Breast epithelium (tissue), 4 donors: Measurements from ENCODE around the gene SSRP1. TPM values are rescaled to one million over a fixed set of nuclear protein-coding genes. Genes with fewer than 3 reads are reported as not detected.

Experiments used
- DNase-seq, 2 donors: peaks; one replicate each; pipeline ENCODE4 v3.0.0-alpha.2; 2019; ENCODE audit warnings: low spot score in 2 of 2
- H3K27ac ChIP-seq, 2 donors: fragments of 200-600 bp; sonication (generic) in 1 of 2; one replicate each; pipeline ENCODE4 v1.5.1; 2016 to 2019; ENCODE audit warnings: mild to moderate bottlenecking in 1 of 2
- H3K27me3 ChIP-seq, 2 donors: fragments of 200-600 bp; sonication (generic) in 1 of 2; one replicate each; pipeline versions ENCODE4 v1.5.1 to v1.6.0; 2017 to 2019; ENCODE audit warnings: control low read depth in 1 of 2, mild to moderate bottlenecking in 1 of 2
- H3K36me3 ChIP-seq: fragments of 200-600 bp; one replicate; pipeline ENCODE4 v1.5.1; 2019
- H3K4me1 ChIP-seq, 2 donors: fragments of 200-600 bp; sonication (generic); one replicate each; pipeline ENCODE4 v1.5.1; 2016 to 2019; ENCODE audit warnings: control low read depth in 1 of 2
- H3K4me3 ChIP-seq, 3 donors: fragments of 200-600 bp; sonication (generic); 1 replicate in 2 of 3; 2 replicates in 1 of 3; pipeline ENCODE4 v1.5.1; 2016 to 2019; ENCODE audit warnings: mild to moderate bottlenecking in 3 of 3, moderate library complexity in 2 of 3
- H3K9me3 ChIP-seq, 2 donors: fragments of 200-600 bp; sonication (generic) in 1 of 2; one replicate each; pipeline ENCODE4 v1.5.1; 2016 to 2019; ENCODE audit warnings: control low read depth in 1 of 2
- POLR2A ChIP-seq: fragments of 450-650 bp; IDR thresholded peaks from one replicate; pipeline ENCODE4 v1.6.1; 2016; ENCODE audit warnings: antibody characterized with exemption, mild to moderate bottlenecking, moderate library complexity
- POLR2AphosphoS5 ChIP-seq, 3 donors: sonication (generic); formaldehyde crosslinking; IDR thresholded peaks; one replicate each; pipeline ENCODE4 v1.6.1; 2017; ENCODE audit warnings: antibody characterized with exemption in 3 of 3
- intact Hi-C: fragments of 100-400 bp; cut with DNase I; formaldehyde crosslinking; loops from one replicate; pipeline ENCODE4 v1.15.1; 2023; ENCODE audit warnings: low total_unique reads
- total RNA-seq, 3 donors: library from RNA; depleted of rRNA; stranded (reverse); fragments of >200 nt; gene quantifications; one replicate each; pipeline ENCODE4 v1.1.0, GENCODE V29; 2016
- TF ChIP-seq, protein P1 (sequence below), 3 donors: fragments of 450-650 bp; IDR thresholded peaks; one replicate each; pipeline ENCODE4 v1.5.1; 2016 to 2017; ENCODE audit warnings: antibody characterized with exemption in 3 of 3, mild to moderate bottlenecking in 3 of 3, moderate library complexity in 3 of 3

SSRP1 gene
- total RNA-seq, 3 donors from 2014 or later = 60.0 to 83.9 (median 76.5) TPM

DNA sequence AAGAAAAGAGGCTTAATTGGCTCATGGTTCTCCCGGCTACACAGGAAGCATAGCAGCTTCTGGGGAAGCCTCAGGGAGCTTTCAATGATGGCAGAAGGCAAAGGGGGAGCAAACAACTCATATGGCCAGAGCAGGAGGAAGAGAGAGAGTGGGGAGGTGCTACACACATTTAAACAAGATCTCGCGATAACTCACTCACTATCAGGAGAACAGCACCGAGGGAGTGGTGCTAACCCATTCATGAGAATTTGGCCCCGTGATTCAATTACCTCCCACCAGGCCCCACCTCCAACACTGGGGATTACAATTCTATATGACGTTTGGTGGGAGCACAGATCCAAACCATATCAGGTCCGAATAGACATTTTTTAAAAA is 57.0 kb downstream of the SSRP1 start:
- H3K27me3 ChIP-seq = no peaks in the 10 kb centered on the region
- intact Hi-C loops = no loop called here
- TF ChIP-seq, protein P1, sequence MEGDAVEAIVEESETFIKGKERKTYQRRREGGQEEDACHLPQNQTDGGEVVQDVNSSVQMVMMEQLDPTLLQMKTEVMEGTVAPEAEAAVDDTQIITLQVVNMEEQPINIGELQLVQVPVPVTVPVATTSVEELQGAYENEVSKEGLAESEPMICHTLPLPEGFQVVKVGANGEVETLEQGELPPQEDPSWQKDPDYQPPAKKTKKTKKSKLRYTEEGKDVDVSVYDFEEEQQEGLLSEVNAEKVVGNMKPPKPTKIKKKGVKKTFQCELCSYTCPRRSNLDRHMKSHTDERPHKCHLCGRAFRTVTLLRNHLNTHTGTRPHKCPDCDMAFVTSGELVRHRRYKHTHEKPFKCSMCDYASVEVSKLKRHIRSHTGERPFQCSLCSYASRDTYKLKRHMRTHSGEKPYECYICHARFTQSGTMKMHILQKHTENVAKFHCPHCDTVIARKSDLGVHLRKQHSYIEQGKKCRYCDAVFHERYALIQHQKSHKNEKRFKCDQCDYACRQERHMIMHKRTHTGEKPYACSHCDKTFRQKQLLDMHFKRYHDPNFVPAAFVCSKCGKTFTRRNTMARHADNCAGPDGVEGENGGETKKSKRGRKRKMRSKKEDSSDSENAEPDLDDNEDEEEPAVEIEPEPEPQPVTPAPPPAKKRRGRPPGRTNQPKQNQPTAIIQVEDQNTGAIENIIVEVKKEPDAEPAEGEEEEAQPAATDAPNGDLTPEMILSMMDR (IDR thresholded peaks at IDR 0.05) = no peak
- TF ChIP-seq POLR2AphosphoS5 (IDR thresholded peaks at IDR 0.05) (no peak), POLR2A (no peak)
- no peak overlapping the region for H3K4me3 ChIP-seq
- DNase-seq = no peak
- H3K36me3 ChIP-seq = no peaks in the 10 kb centered on the region
- no peak overlapping the region for H3K27ac ChIP-seq
- H3K4me1 ChIP-seq = peaks cover 5 to 13% of the 10 kb centered on the region in 2 donors
- H3K9me3 ChIP-seq = peaks cover 1 to 3% of the 10 kb centered on the region in 2 donors

DNA sequence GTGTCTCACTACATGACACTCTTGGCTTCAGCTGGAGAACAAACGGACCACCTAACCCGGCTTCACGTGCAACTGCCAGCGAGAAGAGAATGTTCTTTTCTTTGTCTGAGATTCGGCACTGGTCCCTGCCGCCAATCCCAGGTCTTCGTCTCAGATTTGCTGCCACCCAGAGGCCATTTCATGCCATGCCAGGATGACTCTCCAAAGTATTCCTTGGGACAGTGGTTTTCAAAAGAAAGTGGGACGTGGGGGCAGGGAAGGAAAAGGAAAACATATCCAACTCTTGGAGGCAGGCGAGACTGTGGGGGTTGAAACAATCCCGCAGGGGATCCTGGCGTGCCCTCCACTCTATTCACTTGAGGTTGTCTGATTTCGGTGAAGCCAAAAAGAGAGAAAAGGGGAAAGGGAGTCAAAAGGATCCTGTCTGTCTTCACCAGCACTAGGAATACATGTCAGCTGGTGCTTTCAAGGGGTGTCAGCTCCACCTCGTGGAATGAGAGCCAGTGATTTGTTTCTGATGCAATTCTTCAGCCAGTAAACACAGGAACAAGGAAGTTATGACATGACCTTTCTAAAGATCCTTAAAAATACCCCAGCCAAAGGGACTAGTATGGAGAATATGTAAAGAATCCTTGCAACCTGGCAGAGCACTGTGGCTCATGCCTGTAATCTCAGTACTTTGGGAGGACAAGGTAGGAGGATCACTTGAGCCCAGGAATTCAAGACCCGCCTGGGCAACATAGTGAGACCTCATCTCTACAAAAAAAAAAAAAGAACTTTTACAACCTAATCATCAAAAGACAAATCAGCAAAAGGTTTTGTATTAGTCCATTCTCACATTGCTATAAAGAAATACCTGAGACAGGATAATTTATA is 57.6 kb downstream of the SSRP1 start:
- Histone ChIP-seq H3K36me3 (no peaks in the 10 kb centered on the region), H3K4me3 (peak overlapping the region in 2 of 3 donors; percentile 6 to 58), H3K9me3 (peaks cover 8 to 9% of the 10 kb centered on the region in 2 donors), H3K4me1 (peaks cover 5 to 13% of the 10 kb centered on the region in 2 donors), H3K27me3 (no peaks in the 10 kb centered on the region), H3K27ac (peak overlapping the region; percentile 62 to 82)
- DNase-seq = peak; percentile 65 to 87
- intact Hi-C loops = no loop called here
- no peak for TF ChIP-seq POLR2A
- TF ChIP-seq, protein P1 (IDR thresholded peaks at IDR 0.05) = peak; percentile 67 to 87 (median 75)
- peak; percentile 12 to 53 (median 31) for TF ChIP-seq POLR2AphosphoS5 (IDR thresholded peaks at IDR 0.05)

DNA sequence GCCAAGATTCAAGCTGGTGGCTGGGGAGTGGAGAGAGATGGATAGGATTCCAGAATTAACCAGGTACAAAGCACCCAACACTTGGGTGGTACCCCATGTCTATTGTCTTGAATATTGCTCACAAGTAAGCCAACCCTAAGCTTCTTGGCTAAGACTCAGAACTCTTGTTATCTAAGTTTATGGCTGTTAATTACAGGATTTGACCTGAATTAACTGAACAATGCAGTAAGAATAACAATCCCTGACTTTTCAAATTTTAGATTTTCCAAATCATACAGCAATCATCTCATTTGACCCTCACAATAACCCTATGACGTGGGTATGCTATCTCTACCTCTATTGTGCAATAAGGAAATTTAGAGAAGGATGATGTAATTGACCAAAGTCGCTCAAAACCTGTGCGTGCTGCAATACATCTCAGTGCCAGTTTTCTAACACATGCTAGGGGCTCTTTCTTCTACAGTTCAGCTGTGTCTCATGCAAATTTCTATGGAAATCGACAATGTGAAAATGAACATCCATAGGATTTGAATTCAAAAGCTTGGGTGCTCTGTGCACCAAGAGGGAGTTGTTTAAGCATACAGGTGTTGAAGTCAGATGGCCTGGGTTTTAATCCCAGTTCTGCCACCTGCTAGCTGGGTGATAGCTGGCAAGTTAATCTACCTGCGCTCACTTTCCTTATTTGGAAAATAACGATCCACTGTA is 58.6 kb downstream of the SSRP1 start:
- TF ChIP-seq, protein P1 (IDR thresholded peaks at IDR 0.05) = no peak
- TF ChIP-seq POLR2A (no peak), POLR2AphosphoS5 (IDR thresholded peaks at IDR 0.05) (no peak)
- DNase-seq = no peak
- H3K4me3 ChIP-seq = peak overlapping the region in 1 of 3 donors; percentile 58
- H3K4me1 ChIP-seq = peaks cover 5 to 13% of the 10 kb centered on the region in 2 donors
- intact Hi-C loops = no loop called here
- H3K27me3 ChIP-seq = no peaks in the 10 kb centered on the region
- H3K36me3 ChIP-seq = no peaks in the 10 kb centered on the region
- H3K27ac ChIP-seq = peak overlapping the region; percentile 62 to 82
- peaks cover 10 to 11% of the 10 kb centered on the region in 2 donors for H3K9me3 ChIP-seq

DNA sequence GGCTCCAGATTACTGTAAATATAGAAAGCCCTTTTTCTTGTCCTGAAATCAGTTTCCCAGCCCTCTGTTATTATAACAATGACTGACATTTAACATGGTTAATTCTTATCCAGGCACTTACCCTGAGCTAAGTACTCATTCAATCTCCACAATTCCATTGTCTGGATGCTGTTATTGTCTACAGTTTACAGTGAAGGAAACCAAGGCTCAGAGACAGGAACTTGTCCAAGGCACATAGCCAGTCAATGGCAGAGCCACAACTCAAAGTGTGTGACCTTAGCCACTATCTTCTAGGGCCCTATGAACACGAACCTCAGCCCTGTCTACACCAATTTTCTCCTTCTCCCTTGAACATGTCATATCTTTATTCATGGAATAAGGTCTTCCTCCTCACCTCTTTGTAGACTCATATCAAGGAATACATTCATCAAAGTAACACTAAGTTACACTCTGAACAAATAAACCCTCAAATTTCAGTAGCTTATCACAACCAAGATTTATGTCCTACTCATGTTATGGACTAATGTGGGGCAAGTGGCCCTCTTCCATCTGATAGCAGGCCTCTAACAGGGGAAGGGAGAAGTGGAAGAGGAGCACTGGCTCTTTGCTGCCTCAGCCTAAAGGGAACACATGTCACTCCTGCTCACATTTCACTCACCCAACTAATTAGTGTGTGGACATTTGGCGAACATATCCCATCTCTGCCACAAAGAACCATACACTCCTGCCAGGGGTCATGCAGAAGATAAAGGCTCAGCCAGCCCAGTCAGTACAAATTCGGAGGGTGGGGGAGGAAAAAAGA is 59.3 kb downstream of the SSRP1 start:
- no peak overlapping the region for H3K4me3 ChIP-seq
- TF ChIP-seq POLR2AphosphoS5 (IDR thresholded peaks at IDR 0.05) = no peak
- TF ChIP-seq, protein P1 (IDR thresholded peaks at IDR 0.05) = no peak
- no peak for TF ChIP-seq POLR2A
- intact Hi-C loops = no loop called here
- no peak for DNase-seq
- peaks cover 10 to 11% of the 10 kb centered on the region in 2 donors for H3K9me3 ChIP-seq
- peaks cover 5 to 13% of the 10 kb centered on the region in 2 donors for H3K4me1 ChIP-seq
- H3K27ac ChIP-seq = peak overlapping the region; percentile 34 to 64
- no peaks in the 10 kb centered on the region for H3K27me3 ChIP-seq
- H3K36me3 ChIP-seq = no peaks in the 10 kb centered on the region

Other genes starting within 250 kb of the SSRP1 start
- not detected for gene LRRC55, start 153.9 kb downstream of the SSRP1 start, total RNA-seq
- 1 to 10 TPM in 1 of 3 donors, under 1 TPM in 2; 0.44 to 3.3 (median 0.80) TPM for gene APLNR, start 98.6 kb downstream of the SSRP1 start, total RNA-seq
- 100 to 1,000 TPM in 1 of 3 donors, 10 to 100 TPM in 2; 79.3 to 111 (median 82.7) TPM for gene TNKS1BP1, start 10.9 kb downstream of the SSRP1 start, total RNA-seq
- gene P2RX3, start 2.5 kb upstream of the SSRP1 start, total RNA-seq = not detected
- not detected for gene PRG3, start 45.3 kb upstream of the SSRP1 start, total RNA-seq
- gene PRG2, start 54.8 kb upstream of the SSRP1 start, total RNA-seq = 1 to 10 TPM in 1 of 3 donors, not detected in 2; 1.1 TPM
- gene SLC43A3, start 91.2 kb upstream of the SSRP1 start, total RNA-seq = 100 to 1,000 TPM; 104 to 130 (median 105) TPM
- 1 to 10 TPM in 2 of 3 donors, under 1 TPM in 1; 0.32 to 2.3 (median 1.8) TPM for gene RTN4RL2, start 124.6 kb upstream of the SSRP1 start, total RNA-seq
- 10 to 100 TPM; 12.0 to 23.4 (median 13.4) TPM for gene SLC43A1, start 179.8 kb upstream of the SSRP1 start, total RNA-seq
- gene TIMM10, start 194.9 kb upstream of the SSRP1 start, total RNA-seq = 10 to 100 TPM; 37.2 to 56.4 (median 45.9) TPM
- gene SMTNL1, start 201.7 kb upstream of the SSRP1 start, total RNA-seq = not detected
- gene UBE2L6, start 231.8 kb upstream of the SSRP1 start, total RNA-seq = 10 to 100 TPM; 25.9 to 66.2 (median 48.1) TPM